ENCODE measurements around the gene EDIL3.

DNA sequence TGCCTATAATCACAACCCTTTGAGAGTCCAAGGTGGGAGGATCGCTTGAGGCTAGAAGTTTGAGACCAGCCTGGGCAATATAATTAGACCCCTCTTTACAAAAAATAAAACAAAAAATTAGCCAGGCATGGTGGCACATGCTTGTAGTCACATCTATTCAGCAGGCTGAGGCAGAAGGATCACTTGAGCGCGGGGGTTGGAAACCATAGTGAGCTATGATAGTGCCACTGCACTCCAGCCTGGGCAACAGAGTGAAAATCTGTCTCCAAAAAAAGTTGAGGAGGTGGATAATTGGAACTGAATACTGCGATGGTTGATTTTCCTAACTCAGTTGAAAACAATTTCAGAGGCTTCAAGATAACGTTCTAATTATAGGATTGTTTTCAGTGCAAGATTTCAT lies 52.6 kb downstream of the EDIL3 start:
- TF ChIP-seq IRF2 (CRISPR knock-in tag; IDR thresholded peaks at IDR 0.05), result no peak
- TF ChIP-seq, protein P1, sequence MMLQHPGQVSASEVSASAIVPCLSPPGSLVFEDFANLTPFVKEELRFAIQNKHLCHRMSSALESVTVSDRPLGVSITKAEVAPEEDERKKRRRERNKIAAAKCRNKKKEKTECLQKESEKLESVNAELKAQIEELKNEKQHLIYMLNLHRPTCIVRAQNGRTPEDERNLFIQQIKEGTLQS (IDR thresholded peaks at IDR 0.05), result no peak
- TF ChIP-seq, protein P1 (CRISPR knock-in tag; conservative IDR thresholded peaks at IDR 0.05), result no peak
- TF ChIP-seq POLR2B (IDR thresholded peaks at IDR 0.05; ENCODE audit: low read depth, partially characterized antibody), result no peak
- TF ChIP-seq, protein P2, sequence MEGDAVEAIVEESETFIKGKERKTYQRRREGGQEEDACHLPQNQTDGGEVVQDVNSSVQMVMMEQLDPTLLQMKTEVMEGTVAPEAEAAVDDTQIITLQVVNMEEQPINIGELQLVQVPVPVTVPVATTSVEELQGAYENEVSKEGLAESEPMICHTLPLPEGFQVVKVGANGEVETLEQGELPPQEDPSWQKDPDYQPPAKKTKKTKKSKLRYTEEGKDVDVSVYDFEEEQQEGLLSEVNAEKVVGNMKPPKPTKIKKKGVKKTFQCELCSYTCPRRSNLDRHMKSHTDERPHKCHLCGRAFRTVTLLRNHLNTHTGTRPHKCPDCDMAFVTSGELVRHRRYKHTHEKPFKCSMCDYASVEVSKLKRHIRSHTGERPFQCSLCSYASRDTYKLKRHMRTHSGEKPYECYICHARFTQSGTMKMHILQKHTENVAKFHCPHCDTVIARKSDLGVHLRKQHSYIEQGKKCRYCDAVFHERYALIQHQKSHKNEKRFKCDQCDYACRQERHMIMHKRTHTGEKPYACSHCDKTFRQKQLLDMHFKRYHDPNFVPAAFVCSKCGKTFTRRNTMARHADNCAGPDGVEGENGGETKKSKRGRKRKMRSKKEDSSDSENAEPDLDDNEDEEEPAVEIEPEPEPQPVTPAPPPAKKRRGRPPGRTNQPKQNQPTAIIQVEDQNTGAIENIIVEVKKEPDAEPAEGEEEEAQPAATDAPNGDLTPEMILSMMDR (IDR thresholded peaks at IDR 0.05 in 2 of 3, conservative IDR thresholded peaks at IDR 0.05 in 1 of 3; ENCODE audit: insufficient read depth in 2 of 3, low read depth in 1 of 3, low read length in 3 of 3), result no peak
- TF ChIP-seq, protein P3, sequence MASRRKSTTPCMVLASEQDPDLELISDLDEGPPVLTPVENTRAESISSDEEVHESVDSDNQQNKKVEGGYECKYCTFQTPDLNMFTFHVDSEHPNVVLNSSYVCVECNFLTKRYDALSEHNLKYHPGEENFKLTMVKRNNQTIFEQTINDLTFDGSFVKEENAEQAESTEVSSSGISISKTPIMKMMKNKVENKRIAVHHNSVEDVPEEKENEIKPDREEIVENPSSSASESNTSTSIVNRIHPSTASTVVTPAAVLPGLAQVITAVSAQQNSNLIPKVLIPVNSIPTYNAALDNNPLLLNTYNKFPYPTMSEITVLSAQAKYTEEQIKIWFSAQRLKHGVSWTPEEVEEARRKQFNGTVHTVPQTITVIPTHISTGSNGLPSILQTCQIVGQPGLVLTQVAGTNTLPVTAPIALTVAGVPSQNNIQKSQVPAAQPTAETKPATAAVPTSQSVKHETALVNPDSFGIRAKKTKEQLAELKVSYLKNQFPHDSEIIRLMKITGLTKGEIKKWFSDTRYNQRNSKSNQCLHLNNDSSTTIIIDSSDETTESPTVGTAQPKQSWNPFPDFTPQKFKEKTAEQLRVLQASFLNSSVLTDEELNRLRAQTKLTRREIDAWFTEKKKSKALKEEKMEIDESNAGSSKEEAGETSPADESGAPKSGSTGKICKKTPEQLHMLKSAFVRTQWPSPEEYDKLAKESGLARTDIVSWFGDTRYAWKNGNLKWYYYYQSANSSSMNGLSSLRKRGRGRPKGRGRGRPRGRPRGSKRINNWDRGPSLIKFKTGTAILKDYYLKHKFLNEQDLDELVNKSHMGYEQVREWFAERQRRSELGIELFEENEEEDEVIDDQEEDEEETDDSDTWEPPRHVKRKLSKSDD (conservative IDR thresholded peaks at IDR 0.05; ENCODE audit: low read length), result no peak
- TF ChIP-seq BRCA1 (IDR thresholded peaks at IDR 0.05), result no peak
- no peak for TF ChIP-seq BRCA1 (CRISPR knock-in tag; IDR thresholded peaks at IDR 0.05)
- no peak for TF ChIP-seq TBL1XR1 (IDR thresholded peaks at IDR 0.05; ENCODE audit: low read length in 2 of 2)

Data from K562 (cell line).